ENCODE measurements around the gene RPS15.

Gene RPS15

DNA sequence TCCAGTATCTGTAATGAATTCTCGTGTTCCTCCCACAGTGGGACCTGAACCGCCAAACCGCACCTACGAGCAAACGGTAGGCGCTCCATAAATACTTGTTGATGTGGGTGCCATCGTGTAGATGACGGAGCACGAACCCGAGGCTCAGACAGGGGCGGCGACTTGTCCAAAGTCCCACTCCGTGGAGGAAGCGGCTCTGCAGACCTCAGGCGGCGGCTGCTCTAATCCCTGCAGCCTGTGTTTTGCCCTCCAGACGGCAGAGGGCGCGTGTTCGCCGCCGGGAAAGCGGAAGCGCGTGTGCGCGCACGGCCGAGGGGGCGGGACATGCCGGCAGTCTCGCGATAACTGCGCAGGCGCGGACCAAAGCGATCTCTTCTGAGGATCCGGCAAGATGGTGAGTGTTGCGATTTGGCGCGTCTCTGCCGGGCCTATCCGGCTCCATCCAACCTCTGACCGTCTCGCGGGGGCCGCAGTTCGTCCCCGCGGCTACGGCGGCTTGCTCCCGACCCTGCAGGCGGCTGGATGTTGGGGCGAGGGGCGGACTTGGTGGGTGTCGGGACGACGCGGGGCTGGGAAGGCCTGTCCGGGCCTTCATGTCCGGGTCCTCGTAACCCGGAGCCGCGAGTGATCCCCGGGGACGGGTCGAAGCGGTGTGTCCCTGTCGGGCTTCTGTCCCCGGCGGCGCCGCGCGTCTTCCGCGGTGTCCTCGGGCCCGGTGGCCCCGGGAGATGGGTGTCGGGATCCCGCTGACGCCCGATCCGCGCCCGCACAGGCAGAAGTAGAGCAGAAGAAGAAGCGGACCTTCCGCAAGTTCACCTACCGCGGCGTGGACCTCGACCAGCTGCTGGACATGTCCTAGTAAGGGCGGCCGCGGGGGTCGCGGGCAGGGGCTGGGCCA is at the start of gene RPS15:
TSS of gene RPS15 (plus strand) at position 362 of the 898 bp plus-strand sequence. CDS start at position 392, 30 bp downstream.
- DNase-seq: peak; percentile 95 to 96

DNA sequence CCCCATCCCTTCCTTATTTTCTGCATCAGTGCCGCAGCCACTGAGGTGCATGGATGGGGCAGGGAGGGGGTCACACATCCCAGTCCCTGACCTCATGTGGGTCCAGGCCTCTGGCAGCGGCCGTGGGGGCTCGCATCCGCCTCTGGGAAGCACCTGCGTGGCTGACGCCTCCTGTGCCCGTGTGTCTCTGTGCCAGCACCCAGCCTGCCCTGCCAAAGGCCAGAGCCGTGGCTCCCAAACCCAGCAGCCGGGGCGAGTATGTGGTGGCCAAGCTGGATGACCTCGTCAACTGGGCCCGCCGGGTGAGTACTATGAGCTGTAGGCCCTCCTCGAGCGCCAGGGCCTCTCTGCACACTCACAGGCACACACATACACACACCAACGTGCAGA is 49.6 kb upstream of the RPS15 start:
- no peak for DNase-seq

DNA sequence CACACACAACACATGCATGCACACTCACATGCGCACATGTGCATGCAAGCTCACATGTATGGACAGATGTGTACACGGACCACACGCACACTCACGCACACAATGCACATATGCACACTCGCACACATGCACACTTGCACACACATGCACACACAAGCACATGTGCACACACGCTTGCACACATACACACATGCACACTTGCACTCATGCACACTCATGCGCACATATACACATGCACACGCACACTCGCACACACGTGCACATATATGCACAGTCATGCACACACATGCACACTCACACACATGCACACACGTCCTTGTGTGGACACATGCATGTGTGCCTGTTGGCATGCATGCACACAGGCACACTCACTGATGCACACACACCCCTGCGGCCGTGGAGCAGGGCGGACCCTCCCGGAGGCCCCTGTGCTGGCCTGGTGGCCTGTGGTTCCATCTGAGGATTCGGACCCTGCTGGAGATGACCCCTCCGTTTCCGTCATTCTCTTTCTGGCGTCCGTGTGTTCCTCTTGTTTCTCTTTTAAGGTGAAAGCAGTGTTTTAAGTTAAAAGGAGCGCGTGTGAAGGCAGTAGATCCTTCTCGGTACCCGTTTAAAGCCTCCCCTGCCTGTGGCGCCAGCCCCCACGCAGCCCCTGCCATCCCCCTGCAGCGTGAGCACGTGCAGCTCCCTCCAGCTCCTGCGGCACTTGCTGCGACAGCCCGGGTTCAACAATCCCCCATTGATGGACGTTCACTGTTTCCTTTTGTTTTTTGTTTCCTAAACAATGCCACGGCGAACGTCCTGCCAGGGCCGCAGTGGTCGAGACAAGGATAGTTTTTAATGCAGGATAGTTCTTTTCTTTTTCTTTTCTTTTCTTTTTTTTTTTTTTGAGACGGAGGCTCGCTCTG is 48.9 kb upstream of the RPS15 start:
- DNase-seq: no peak

DNA sequence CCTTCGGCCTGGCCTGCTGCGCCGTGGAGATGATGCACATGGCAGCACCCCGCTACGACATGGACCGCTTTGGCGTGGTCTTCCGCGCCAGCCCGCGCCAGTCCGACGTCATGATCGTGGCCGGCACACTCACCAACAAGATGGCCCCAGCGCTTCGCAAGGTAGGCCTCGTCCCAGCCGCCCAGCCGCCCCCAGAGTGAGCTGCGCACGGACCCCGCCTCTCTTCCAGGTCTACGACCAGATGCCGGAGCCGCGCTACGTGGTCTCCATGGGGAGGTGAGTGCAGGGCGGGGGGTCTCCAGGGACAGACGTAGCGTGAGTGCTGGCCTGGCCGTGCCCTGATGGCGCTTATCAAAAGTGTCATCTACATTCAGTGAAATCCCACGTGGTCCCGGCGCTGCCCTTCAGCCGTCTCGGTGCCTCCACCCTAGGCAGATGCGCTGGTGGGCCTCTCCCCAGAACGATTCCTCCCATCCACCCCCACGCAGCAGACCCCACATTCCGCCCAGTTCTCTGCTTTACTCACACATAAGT is 47.2 kb upstream of the RPS15 start:
- no peak for DNase-seq

DNA sequence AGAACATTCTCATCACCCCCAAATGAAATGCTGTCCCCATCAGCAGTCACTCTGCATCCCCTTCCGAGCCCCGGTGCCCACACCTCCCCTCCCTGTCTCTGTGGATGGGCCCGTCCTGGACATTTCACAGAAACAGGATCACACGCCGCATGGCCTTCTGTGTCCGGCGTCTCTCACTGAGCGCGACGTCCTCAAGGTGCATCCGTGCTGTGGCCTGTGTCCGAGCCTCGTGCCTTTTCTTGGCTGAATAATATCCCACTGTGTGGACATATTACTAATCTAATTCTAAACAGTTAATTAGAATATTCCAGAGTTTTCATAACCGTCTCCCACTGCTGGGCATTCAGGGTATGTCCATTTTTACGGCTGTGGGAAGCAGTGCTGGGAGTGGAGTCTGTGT is 45.8 kb upstream of the RPS15 start:
- no peak for DNase-seq

DNA sequence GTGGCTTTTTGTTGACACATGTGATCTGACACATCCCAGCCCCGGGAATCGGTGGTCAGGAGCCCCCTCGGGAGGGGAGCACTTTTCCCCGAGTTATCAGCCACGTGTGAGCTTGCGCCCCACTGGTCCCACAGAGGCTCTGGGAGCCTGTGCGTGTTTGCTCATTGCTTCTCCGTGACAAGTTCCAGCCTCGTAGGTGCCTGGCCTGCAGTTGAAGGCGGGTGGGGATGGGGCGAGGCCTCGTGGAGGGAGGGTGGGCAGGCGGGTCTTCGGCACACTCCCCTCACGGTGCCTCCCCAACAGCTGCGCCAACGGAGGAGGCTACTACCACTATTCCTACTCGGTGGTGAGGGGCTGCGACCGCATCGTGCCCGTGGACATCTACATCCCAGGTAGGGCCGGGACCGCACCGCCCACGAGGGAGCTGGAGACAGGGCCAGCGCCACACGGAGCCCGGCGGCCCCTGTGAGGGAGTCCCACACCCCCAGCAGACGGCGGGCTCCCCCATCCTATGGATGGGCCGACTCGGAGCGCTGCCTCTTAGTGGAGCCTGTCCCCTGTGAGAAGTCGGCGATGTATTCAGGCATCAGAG is 45.2 kb upstream of the RPS15 start:
- DNase-seq: no peak

DNA sequence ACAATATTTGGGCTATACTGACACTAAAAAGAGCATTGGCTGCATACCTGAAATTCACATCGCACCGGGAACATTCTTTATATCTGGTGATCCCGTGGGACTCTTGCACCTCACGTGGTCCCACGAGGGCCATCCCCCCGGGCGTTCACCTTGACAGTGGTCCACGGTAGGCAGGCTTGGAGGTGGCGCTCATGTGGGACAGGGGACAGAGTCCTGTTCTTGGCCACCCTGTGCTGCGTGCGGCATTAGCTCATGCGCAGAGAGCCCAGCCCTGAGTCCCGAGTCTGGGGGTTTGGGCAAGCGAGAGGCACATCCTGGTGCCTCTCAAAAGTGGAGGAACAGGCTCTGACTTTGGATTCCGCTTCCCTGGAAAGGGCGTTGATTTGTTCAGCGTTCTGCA is 44.4 kb upstream of the RPS15 start:
- DNase-seq: no peak

DNA sequence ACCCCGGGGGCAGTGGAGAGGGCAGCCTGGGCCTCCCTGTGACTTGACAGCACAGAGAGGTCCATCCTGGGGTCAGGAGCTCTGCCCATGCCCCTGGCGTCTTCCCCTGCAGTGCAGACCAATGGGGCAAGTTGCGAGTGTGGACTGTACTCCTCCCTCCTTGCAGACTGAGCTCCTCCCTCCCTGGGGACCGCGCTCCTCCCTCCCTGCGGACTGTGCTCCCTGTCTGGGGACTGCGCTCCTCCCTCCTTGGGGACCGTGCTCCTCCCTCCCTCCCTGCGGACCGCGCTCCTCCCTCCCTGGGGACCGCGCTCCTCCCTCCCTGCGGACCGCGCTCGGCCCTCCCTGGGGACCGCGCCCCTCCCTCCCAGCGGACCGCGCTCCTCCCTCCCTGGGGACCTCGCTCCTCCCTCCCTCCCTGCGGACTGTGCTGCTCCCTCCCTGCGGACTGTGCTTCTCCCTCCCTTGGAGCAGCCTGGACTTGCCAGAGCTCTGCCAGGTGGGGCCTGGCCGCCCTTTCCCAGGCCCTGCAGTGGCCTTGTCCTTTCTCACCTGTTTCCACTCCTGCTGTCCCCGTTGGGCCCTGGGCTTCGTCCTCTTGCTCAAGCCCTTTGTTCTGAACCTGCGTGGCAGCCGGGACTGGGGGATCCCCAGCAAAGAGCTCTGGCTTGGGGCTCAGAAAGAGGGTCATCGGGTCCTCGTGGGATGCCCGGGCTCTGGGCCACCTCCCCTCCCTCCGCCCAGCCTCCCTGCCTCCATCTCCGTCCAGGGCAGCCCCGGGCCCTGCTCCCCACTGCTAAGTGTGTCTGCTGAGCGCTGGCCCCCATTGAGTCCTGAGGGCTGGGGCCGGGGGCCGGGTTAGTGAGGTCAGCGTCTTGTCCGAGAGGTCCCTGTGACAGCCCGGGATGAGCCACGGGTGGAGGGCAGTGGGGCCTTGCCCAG is 43.7 kb upstream of the RPS15 start:
- no peak for DNase-seq

DNA sequence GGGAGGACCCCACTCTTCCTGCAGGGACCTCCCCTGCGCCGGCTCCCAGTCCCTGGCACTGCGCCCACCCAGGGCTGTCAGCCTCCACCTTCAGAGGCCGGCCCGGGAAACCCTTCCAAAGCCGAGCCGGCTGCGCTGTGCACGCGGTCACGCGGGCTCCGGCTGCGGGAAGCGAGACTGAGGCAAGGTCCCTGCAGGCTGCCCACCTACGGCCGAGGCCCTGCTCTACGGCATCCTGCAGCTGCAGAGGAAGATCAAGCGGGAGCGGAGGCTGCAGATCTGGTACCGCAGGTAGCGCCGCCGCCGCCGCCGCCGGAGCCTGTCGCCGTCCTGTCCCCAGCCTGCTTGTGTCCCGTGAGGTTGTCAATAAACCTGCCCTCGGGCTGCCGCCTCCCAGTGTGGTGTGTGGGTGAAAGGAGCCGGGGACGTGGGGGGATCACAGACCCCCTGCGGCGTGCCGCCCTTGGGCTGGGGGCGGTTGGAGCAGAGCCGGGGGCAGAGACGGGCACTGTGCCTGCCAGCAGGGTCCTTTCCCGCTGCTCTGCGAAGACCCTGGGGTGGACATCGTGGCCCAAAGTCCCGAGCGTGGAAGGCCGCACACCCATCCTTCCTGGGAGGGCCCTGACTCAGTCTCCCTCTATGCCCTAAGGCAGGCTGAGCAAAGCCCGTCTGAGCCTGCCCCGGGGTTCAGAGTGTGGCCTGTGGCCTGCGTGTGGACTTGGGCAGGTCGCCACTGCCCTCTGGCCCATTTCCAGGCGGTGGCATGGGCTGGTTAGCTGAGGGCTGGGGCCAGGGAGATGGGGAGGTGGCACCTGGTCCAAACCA is 42.8 kb upstream of the RPS15 start:
- no peak for DNase-seq

DNA sequence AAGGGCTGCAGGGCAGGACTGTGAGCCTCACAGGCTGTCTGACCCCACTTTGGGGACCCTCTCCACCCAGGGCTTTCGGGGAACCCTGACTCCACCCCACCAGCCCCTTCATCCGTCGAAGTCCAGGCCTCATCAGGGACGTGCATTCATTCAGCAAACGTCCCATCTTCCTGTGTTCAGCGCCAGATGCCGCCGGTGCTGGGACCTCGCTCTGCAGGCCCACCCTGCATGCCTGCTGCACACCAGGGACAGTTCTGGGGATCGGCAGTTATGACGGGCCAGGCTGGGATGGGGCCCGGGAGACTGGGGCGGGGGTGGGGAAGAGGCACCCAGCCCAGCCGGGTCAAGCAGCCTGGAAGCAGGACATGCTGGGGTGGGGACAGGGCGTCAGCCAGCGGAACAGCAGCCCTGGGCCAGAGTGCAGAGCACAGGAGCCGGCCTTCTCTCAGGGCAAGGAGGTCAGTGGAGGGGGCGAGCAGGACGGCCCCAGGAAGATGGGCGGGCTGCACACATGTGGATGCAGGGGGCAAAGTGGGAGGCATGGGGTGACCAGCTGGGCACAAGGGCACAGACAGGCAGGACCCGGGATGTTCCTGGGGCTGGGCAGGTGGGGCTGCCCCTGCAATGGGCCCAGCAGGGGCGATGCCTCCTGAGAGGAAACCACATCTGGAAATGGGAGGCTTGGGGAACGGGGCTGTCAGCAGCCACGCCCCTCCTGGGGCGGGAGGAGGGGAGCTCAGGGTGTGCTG is 42.0 kb upstream of the RPS15 start:
- DNase-seq: no peak

DNA sequence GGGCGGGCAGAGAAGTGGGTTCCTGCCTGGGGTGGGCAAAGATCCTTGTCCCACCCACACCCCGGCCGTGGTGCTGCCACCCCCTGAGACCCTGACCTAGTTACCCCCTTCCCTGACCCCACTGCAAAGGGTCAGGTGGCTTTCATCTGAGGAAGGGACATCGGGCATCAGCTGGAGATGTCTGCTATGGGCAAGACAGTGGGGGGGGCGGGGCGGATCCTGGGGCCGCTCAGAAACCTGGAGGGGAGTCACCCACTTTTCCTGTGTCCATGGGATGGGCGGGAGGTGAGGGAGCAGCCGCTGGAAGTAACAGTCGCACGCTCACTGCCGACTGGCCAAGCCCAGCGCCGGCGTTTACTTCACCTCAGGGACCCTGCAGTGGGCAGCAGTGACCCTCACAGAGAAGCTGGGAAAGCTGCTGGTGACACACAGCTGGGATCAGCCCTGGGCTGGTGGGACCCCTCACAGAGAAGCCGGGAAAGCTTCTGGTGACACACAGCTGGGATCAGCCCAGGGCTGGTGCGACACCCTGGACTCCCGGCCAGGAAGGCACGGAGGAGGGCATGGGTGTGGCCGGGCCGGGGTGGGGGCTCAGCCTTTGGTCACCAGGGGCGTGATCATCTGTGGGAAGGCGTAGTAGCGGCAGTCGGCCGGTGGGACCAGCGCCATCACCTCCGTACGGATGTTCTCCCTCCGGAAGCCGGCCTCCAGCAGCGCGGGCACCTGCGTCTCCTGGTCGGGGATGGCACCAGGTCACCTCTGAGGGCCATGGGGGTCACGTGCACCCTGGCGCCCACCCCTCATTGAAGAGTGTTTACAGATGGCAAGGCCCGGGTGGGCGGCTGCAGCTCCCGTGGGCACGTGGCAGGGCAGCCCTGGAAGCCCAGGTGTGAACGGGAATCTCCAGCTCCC is 41.2 kb upstream of the RPS15 start:
- DNase-seq: no peak

DNA sequence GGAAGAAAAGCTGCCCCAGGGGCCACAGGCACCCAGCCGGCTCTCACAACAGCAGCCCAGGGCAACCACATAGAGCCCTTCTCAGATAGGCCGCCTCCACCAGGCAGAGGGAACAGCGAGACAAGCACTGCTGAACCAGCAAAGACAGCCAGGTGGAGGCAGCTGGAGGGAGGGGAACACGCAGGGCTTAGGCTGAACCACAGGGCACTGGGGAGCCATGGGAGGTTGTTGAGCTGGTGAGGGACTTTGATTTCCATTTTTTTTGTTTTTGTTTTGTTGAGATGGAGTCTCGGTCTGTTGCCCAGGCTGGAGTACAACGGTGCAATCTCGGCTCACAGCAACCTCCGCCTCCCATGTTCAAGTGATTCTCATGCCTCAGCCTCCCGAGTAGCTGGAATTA is 40.4 kb upstream of the RPS15 start:
- no peak for DNase-seq

DNA sequence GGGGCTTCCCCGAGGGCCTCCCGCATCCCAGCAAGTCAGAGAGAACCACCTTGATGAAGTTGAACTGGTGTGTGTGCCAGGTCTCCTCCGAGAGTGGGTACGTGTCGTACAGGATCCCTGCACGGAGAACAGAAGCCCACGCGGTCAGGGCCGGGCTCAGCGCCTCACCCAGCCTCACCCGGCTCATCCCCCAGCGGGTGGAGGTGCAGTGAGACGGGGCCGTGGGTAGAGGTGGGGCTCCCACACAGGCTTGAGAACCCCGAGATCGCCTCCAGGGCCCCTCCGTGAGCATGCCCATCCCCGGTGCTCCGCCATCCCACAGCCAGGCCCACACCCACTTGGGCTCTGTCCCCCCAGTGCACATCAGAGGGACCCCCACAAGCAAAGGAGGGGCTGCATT is 39.1 kb upstream of the RPS15 start:
- no peak for DNase-seq

DNA sequence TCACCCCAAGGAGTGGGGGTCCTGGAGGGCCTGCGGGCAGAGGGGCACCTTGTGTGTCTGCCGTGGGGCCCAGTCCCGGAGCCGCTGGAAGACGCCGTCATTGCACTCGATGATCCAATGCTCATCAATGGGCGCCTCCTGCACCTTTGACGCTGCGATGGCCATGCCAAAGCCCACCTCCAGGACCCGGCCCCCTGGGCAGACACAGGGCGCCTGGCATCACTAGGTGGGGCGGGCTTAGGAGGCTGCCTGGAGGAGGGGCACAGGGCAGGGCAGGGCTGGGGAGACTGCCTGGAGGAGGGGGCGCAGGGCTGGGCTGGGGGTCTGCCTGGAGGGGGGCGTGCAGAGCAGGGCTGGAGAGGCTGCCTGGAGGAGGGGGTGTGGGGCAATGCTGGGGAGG is 38.5 kb upstream of the RPS15 start:
- no peak for DNase-seq

DNA sequence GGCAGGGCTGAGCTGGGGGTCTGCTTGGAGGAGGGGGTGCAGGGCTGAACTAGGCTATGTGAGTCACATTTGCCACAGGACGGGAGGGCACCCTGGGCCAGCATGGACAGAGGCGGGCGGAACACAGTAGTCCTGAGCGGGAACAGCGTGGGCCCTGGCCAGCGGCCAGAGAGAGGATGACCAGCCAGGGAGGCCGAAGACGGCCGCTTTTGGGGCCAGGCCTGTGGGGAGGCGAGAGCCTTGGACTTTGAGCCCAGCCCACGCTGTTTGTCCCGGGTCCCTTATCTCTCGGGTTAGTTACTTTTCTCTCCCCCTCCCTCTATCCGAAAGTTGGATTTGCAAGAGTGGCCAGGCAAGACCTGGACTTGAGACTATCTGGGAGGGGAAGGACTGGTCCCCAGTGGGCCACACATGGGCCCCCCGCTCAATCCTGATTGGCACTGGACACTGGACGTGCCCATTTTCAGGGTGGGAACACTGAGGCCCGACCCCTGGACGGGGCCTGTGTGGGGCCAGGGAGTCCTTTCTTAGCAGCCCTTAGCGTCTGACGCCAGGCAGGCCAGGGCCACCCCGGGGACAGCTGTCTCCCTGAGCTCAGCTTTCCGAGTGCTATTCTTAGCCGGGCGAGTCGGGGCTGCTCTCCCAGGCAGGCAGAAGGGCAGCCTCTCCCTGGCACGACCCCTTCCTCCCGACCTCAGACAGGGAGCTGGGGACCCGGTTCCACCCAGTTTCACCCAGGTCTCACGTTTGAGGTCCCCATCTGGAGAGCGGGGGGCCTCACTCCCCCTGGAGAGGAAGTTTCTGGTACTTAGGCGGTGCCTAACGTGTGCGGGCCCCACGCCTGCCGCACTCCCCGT is 37.7 kb upstream of the RPS15 start:
- no peak for DNase-seq

DNA sequence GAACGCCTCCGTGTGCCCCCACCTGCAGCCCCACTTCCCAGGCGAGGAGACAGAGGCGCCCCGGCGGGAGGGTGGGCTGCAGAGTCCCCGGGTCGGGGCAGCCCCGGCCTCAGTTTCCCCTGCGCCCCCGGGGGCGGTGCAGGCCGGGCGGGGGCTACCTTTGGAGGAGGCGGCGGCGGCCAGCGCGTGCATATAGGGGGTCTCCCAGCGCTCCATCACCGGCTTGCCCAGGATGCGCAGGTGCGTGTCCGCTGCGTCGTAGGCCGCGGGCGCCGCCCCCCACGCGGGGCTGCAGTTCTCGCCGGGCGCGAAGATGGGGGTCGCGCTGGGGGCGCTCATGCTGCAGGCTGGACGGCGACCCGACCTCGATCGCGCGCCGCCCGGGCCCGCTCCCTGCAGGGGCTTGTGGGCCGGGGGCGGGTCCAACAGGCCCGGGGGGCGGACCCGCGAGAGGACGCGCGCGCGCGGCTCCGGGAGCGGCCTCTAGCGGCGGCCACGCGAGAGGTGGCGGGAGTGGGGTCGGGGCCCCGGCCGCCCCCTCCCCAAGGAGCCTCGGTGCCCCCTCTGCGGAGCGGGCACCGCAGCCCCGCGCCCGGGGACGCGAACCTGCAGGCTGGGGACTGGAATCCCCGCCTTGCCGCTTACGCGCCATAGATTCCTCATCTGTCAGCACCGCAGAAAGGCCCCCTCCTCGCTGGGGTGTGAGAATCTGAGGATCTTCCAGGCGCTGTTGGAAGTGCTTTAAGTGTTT is 36.9 kb upstream of the RPS15 start, which contains the start of gene GAMT:
TSS of gene GAMT (minus strand) at position 405 of the 751 bp plus-strand sequence. CDS start at position 339, 66 bp downstream.
- peak; percentile 55 to 59 for DNase-seq

DNA sequence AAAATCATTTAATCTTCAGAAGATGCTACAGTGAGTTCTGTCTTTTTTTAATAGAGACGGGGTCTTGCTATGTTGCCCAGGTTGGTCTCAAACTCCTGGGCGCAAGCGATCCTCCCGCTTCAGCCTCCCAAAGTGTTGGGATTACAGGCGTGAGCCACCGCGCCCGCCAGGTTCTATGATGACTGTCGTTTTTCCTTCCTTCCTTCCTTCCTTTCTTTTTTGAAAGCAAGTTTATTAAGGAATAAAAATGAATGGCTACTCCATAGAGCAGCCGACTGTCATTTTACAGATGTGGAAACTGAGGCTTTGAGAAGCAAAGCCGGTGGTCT is 36.3 kb upstream of the RPS15 start:
- no peak for DNase-seq
